Stimulated activated CD8-positive, alpha-beta memory T cell treated with anti-CD3 and anti-CD28 coated beads, Interleukin-15, amount 100 ng/mL, for 48 hours (primary cell): ENCODE measurements around the gene WNT3.
"Not testable (repeated sequence)": the region's sequence is repeated elsewhere in the genome, so short reads cannot be mapped to it uniquely, and the experiment has no call there.

Experiments used
- DNase-seq, 2 donors: peaks; one replicate each; pipeline ENCODE4 v3.0.0-alpha.2; 2020; ENCODE audit warnings: low read depth in 2 of 2

WNT3 gene

GRCh38 chr17:46818316-46818928 lies at the start of gene WNT3:
WNT3 (minus strand) TSS chr17:46818692; CDS start chr17:46818597, 95 bp downstream.
- peak; percentile 25 to 43 for DNase-seq

- no peak for DNase-seq
Measured at GRCh38 chr17:46866747-46867146, 48.3 kb upstream of the WNT3 start.

GRCh38 chr17:46866325-46866724 lies 47.8 kb upstream of the WNT3 start:
- no peak for DNase-seq

- no peak for DNase-seq
Measured at GRCh38 chr17:46865100-46865499, 46.6 kb upstream of the WNT3 start.

- DNase-seq: no peak
Measured at GRCh38 chr17:46863383-46864121, 45.1 kb upstream of the WNT3 start.

- no peak for DNase-seq
Measured at GRCh38 chr17:46862949-46863348, 44.5 kb upstream of the WNT3 start.

- no peak for DNase-seq
Measured at GRCh38 chr17:46859996-46860395, 41.5 kb upstream of the WNT3 start.

GRCh38 chr17:46857600-46857999 lies 39.1 kb upstream of the WNT3 start:
- DNase-seq: no peak

- no peak for DNase-seq
Measured at GRCh38 chr17:46854948-46855347, 36.5 kb upstream of the WNT3 start.

GRCh38 chr17:46854515-46854914 lies 36.0 kb upstream of the WNT3 start:
- DNase-seq: no peak

- DNase-seq: no peak
Measured at GRCh38 chr17:46853896-46854444, 35.5 kb upstream of the WNT3 start.

GRCh38 chr17:46851029-46851741 lies 32.7 kb upstream of the WNT3 start, which contains the start of gene WNT9B:
WNT9B (plus strand) TSS chr17:46851583; CDS start chr17:46851639, 56 bp downstream.
- peak in 1 of 2 donors; percentile 4 for DNase-seq

- no peak for DNase-seq
Measured at GRCh38 chr17:46850688-46851028, 32.2 kb upstream of the WNT3 start.

- DNase-seq: no peak
Measured at GRCh38 chr17:46848534-46848933, 30.0 kb upstream of the WNT3 start.

GRCh38 chr17:46847204-46848191 lies 29.0 kb upstream of the WNT3 start:
- DNase-seq: no peak

- no peak for DNase-seq
Measured at GRCh38 chr17:46842835-46843234, 24.3 kb upstream of the WNT3 start.

GRCh38 chr17:46841561-46842379 lies 23.3 kb upstream of the WNT3 start:
- no peak for DNase-seq

- DNase-seq: not testable (repeated sequence)
Measured at GRCh38 chr17:46840596-46840995, 22.1 kb upstream of the WNT3 start.

GRCh38 chr17:46839211-46839610 lies 20.7 kb upstream of the WNT3 start:
- DNase-seq: no peak

GRCh38 chr17:46837521-46837920 lies 19.0 kb upstream of the WNT3 start:
- DNase-seq: no peak
